ENCODE measurements around the gene RFPL4A.
A peak's percentile ranks its signal among the peaks of the same experiment; 100 is the strongest.

The RFPL4A gene

GRCh38 chr19:55795021-55795420 is 36.1 kb downstream of the RFPL4A start:
- Histone ChIP-seq H3K23ac (ENCODE audit: low read length in 2 of 2) (no peak overlapping the region), H2AFZ (ENCODE audit: low read depth, low read length) (no peak overlapping the region)
- 81% methylated on average over 11 of the region's 11 CpGs for WGBS

GRCh38 chr19:55801416-55801815 is 42.5 kb downstream of the RFPL4A start:
- no peak overlapping the region for H3K4ac ChIP-seq (ENCODE audit: low read depth in 1 of 2, low read length in 2 of 2)
- no peak overlapping the region for H4K8ac ChIP-seq (ENCODE audit: low read length)
- WGBS = 48% methylated on average over 7 of the region's 7 CpGs

More at GRCh38 chr19:55795021-55795420, 36.1 kb downstream of the RFPL4A start:
- no peak overlapping the region for H4K8ac ChIP-seq (ENCODE audit: low read length)
- no peak overlapping the region for H2AK5ac ChIP-seq (ENCODE audit: low read length, severe bottlenecking)
- H3K18ac ChIP-seq (ENCODE audit: low read depth in 1 of 2, low read length in 2 of 2) = no peak overlapping the region
- H2BK15ac ChIP-seq (ENCODE audit: low read depth, poor library complexity, severe bottlenecking) = no peak overlapping the region
- H3K27me3 ChIP-seq (ENCODE audit: control insufficient read depth in 1 of 2, insufficient read depth in 1 of 2, low read length in 2 of 2) = no peaks in the 10 kb centered on the region
- no peaks in the 10 kb centered on the region for H3K79me1 ChIP-seq (replicated peaks; ENCODE audit: low read length, poor library complexity, severe bottlenecking)
- H3K9ac ChIP-seq (ENCODE audit: low read length) = no peak overlapping the region
- DNase-seq = no peak
- no peaks in the 10 kb centered on the region for H3K36me3 ChIP-seq (ENCODE audit: control insufficient read depth in 1 of 2, insufficient read depth in 2 of 2, low read depth in 1 of 2, low read length in 2 of 2)
- H2BK5ac ChIP-seq (ENCODE audit: low read depth, low read length, poor library complexity, severe bottlenecking) = no peak overlapping the region
- H3K27ac ChIP-seq (ENCODE audit: low read length, poor library complexity, severe bottlenecking) = no peak overlapping the region
- no peak overlapping the region for H2BK120ac ChIP-seq (ENCODE audit: low read depth, low read length)
- H2BK12ac ChIP-seq (ENCODE audit: low read length in 2 of 2) = no peak overlapping the region
- no peak overlapping the region for H3K4ac ChIP-seq (ENCODE audit: low read depth in 1 of 2, low read length in 2 of 2)
- no peak overlapping the region for H3K14ac ChIP-seq (ENCODE audit: low read length in 2 of 2)
- H3K4me2 ChIP-seq (ENCODE audit: low read length, poor library complexity, severe bottlenecking) = no peak overlapping the region
- H3K4me3 ChIP-seq (ENCODE audit: insufficient read depth in 1 of 2, low read depth in 1 of 2, low read length in 2 of 2) = no peak overlapping the region
- no peak overlapping the region for H4K91ac ChIP-seq (ENCODE audit: low read length)
- no peaks in the 10 kb centered on the region for H3K4me1 ChIP-seq (ENCODE audit: control insufficient read depth, insufficient read depth, low read depth, low read length)
- peaks cover 15% of the 10 kb centered on the region for H3K9me3 ChIP-seq (ENCODE audit: control insufficient read depth, low read length)

GRCh38 chr19:55802281-55802680 is 43.4 kb downstream of the RFPL4A start:
- Histone ChIP-seq H3K36me3 (ENCODE audit: control insufficient read depth in 1 of 2, insufficient read depth in 2 of 2, low read depth in 1 of 2, low read length in 2 of 2) (no peaks in the 10 kb centered on the region), H2BK5ac (ENCODE audit: low read depth, low read length, poor library complexity, severe bottlenecking) (no peak overlapping the region), H3K9ac (ENCODE audit: low read length) (no peak overlapping the region), H2BK120ac (ENCODE audit: low read depth, low read length) (no peak overlapping the region), H3K4me1 (ENCODE audit: control insufficient read depth, insufficient read depth, low read depth, low read length) (no peaks in the 10 kb centered on the region), H4K8ac (ENCODE audit: low read length) (no peak overlapping the region), H3K14ac (ENCODE audit: low read length in 2 of 2) (no peak overlapping the region), H3K18ac (ENCODE audit: low read depth in 1 of 2, low read length in 2 of 2) (no peak overlapping the region), H4K91ac (ENCODE audit: low read length) (no peak overlapping the region), H2AFZ (ENCODE audit: low read depth, low read length) (no peak overlapping the region), H2BK15ac (ENCODE audit: low read depth, poor library complexity, severe bottlenecking) (no peak overlapping the region), H3K4me3 (ENCODE audit: insufficient read depth in 1 of 2, low read depth in 1 of 2, low read length in 2 of 2) (no peak overlapping the region), H3K9me3 (ENCODE audit: control insufficient read depth, low read length) (peaks cover 21% of the 10 kb centered on the region), H3K27ac (ENCODE audit: low read length, poor library complexity, severe bottlenecking) (no peak overlapping the region), H3K4ac (ENCODE audit: low read depth in 1 of 2, low read length in 2 of 2) (no peak overlapping the region), H2AK5ac (ENCODE audit: low read length, severe bottlenecking) (no peak overlapping the region), H3K4me2 (ENCODE audit: low read length, poor library complexity, severe bottlenecking) (no peak overlapping the region), H3K79me1 (replicated peaks; ENCODE audit: low read length, poor library complexity, severe bottlenecking) (no peaks in the 10 kb centered on the region), H3K23ac (ENCODE audit: low read length in 2 of 2) (no peak overlapping the region), H3K27me3 (ENCODE audit: control insufficient read depth in 1 of 2, insufficient read depth in 1 of 2, low read length in 2 of 2) (no peaks in the 10 kb centered on the region), H2BK12ac (ENCODE audit: low read length in 2 of 2) (no peak overlapping the region)
- WGBS = 69% methylated on average over 2 of the region's 2 CpGs
- no peak for DNase-seq

More at GRCh38 chr19:55801416-55801815, 42.5 kb downstream of the RFPL4A start:
- Histone ChIP-seq H3K27me3 (ENCODE audit: control insufficient read depth in 1 of 2, insufficient read depth in 1 of 2, low read length in 2 of 2) (no peaks in the 10 kb centered on the region), H2BK5ac (ENCODE audit: low read depth, low read length, poor library complexity, severe bottlenecking) (no peak overlapping the region), H3K4me1 (ENCODE audit: control insufficient read depth, insufficient read depth, low read depth, low read length) (no peaks in the 10 kb centered on the region), H3K4me3 (ENCODE audit: insufficient read depth in 1 of 2, low read depth in 1 of 2, low read length in 2 of 2) (no peak overlapping the region), H3K9ac (ENCODE audit: low read length) (no peak overlapping the region), H3K36me3 (ENCODE audit: control insufficient read depth in 1 of 2, insufficient read depth in 2 of 2, low read depth in 1 of 2, low read length in 2 of 2) (no peaks in the 10 kb centered on the region), H3K79me1 (replicated peaks; ENCODE audit: low read length, poor library complexity, severe bottlenecking) (no peaks in the 10 kb centered on the region), H2BK15ac (ENCODE audit: low read depth, poor library complexity, severe bottlenecking) (no peak overlapping the region), H3K14ac (ENCODE audit: low read length in 2 of 2) (no peak overlapping the region), H3K4me2 (ENCODE audit: low read length, poor library complexity, severe bottlenecking) (no peak overlapping the region), H2AFZ (ENCODE audit: low read depth, low read length) (no peak overlapping the region), H3K18ac (ENCODE audit: low read depth in 1 of 2, low read length in 2 of 2) (no peak overlapping the region), H2AK5ac (ENCODE audit: low read length, severe bottlenecking) (no peak overlapping the region), H3K23ac (ENCODE audit: low read length in 2 of 2) (no peak overlapping the region), H3K27ac (ENCODE audit: low read length, poor library complexity, severe bottlenecking) (no peak overlapping the region), H3K9me3 (ENCODE audit: control insufficient read depth, low read length) (peaks cover 15% of the 10 kb centered on the region), H4K91ac (ENCODE audit: low read length) (no peak overlapping the region), H2BK120ac (ENCODE audit: low read depth, low read length) (no peak overlapping the region), H2BK12ac (ENCODE audit: low read length in 2 of 2) (no peak overlapping the region)
- DNase-seq = no peak

GRCh38 chr19:55809381-55810058 is 50.6 kb downstream of the RFPL4A start:
- Histone ChIP-seq H3K27me3 (ENCODE audit: control insufficient read depth in 1 of 2, insufficient read depth in 1 of 2, low read length in 2 of 2) (no peaks in the 10 kb centered on the region), H3K14ac (ENCODE audit: low read length in 2 of 2) (no peak overlapping the region)

More at GRCh38 chr19:55809381-55810058, 50.6 kb downstream of the RFPL4A start:
- Histone ChIP-seq H3K23ac (ENCODE audit: low read length in 2 of 2) (no peak overlapping the region), H2AK5ac (ENCODE audit: low read length, severe bottlenecking) (no peak overlapping the region), H3K27ac (ENCODE audit: low read length, poor library complexity, severe bottlenecking) (no peak overlapping the region), H3K79me1 (replicated peaks; ENCODE audit: low read length, poor library complexity, severe bottlenecking) (no peaks in the 10 kb centered on the region), H3K9ac (ENCODE audit: low read length) (no peak overlapping the region), H3K36me3 (ENCODE audit: control insufficient read depth in 1 of 2, insufficient read depth in 2 of 2, low read depth in 1 of 2, low read length in 2 of 2) (no peaks in the 10 kb centered on the region), H3K4ac (ENCODE audit: low read depth in 1 of 2, low read length in 2 of 2) (no peak overlapping the region), H2BK5ac (ENCODE audit: low read depth, low read length, poor library complexity, severe bottlenecking) (no peak overlapping the region), H2BK120ac (ENCODE audit: low read depth, low read length) (no peak overlapping the region), H2BK15ac (ENCODE audit: low read depth, poor library complexity, severe bottlenecking) (no peak overlapping the region), H3K4me2 (ENCODE audit: low read length, poor library complexity, severe bottlenecking) (no peak overlapping the region), H2AFZ (ENCODE audit: low read depth, low read length) (no peak overlapping the region), H3K4me1 (ENCODE audit: control insufficient read depth, insufficient read depth, low read depth, low read length) (peaks cover 1% of the 10 kb centered on the region), H3K4me3 (ENCODE audit: insufficient read depth in 1 of 2, low read depth in 1 of 2, low read length in 2 of 2) (peak overlapping the region in 1 of 2 experiments; percentile 8), H4K8ac (ENCODE audit: low read length) (no peak overlapping the region), H3K18ac (ENCODE audit: low read depth in 1 of 2, low read length in 2 of 2) (no peak overlapping the region), H4K91ac (ENCODE audit: low read length) (no peak overlapping the region), H3K9me3 (ENCODE audit: control insufficient read depth, low read length) (peaks cover 19% of the 10 kb centered on the region), H2BK12ac (ENCODE audit: low read length in 2 of 2) (no peak overlapping the region)
- no peak for DNase-seq
- 48% methylated on average over 20 of the region's 20 CpGs for WGBS

Data from mesenchymal stem cell (in vitro differentiated cells and primary cell).